A549 (cell line): ENCODE measurements around the gene CTIF. TPM values are rescaled to one million over a fixed set of nuclear protein-coding genes. Genes with fewer than 3 reads are reported as not detected.
A peak's percentile ranks its signal among the peaks of the same experiment; 100 is the strongest.

Source experiments
- ATAC-seq, 2 experiments: fragments of 200-7000 bp in 1 of 2; fragments of >200 bp in 1 of 2; cut with Nextera tagmentation in 1 of 2; cut with Tn5 transposase in 1 of 2; 3 replicates each; pipeline versions ENCODE4 v1.8.0 to v1.9.1; 2018 to 2020; ENCODE audit warnings: mild to moderate bottlenecking in 1 of 2, moderate library complexity in 1 of 2
- CTCF ChIA-PET: fragments of 300-600 bp; sonication (Branson Sonifier 250); formaldehyde crosslinking; extraction: SDS; loops from one replicate; lab custom pipeline; 2021; ENCODE audit warnings: antibody characterized with exemption, inconsistent platforms; lab: Yijun Ruan, JAX
- POLR2A ChIA-PET: fragments of 350-600 bp; formaldehyde crosslinking; extraction: SDS; loops from one replicate; lab custom pipeline; 2021; ENCODE audit warnings: antibody characterized with exemption, inconsistent platforms; lab: Yijun Ruan, JAX
- DNase-seq, 2 experiments: peaks; one replicate each; pipeline versions ENCODE4 v3.0.0 to v3.0.0-alpha.2; 2011 to 2016; ENCODE audit warnings: low read depth in 1 of 2, low spot score in 1 of 2
- FAIRE-seq: peaks from 2 replicates; lab custom pipeline; 2011; peaks lifted over from hg19 to GRCh38; lab: Jason Lieb, UNC
- H3K27ac ChIP-seq, 2 experiments: fragments of >200 bp; sonication (Bioruptor Twin); formaldehyde crosslinking; 3 replicates each; pipeline ENCODE4 v1.5.1; 2016 to 2017
- H3K4me1 ChIP-seq: fragments of >200 bp; sonication (Bioruptor Twin); formaldehyde crosslinking; 3 replicates; pipeline ENCODE4 v1.6.1; 2016
- H3K4me2 ChIP-seq: fragments of >200 bp; sonication (Bioruptor Twin); formaldehyde crosslinking; 3 replicates; pipeline ENCODE4 v1.6.1; 2016
- H3K4me3 ChIP-seq: fragments of >200 bp; sonication (Bioruptor Twin); formaldehyde crosslinking; 3 replicates; pipeline ENCODE4 v1.5.1; 2016
- H3K9me3 ChIP-seq: fragments of >200 bp; sonication (Bioruptor Twin); formaldehyde crosslinking; 3 replicates; pipeline ENCODE4 v1.6.1; 2016
- BHLHE40 ChIP-seq: IDR thresholded peaks from 2 replicates; pipeline ENCODE4 v1.6.1; 2012; ENCODE audit warnings: low read depth, low read length, inconsistent platforms
- CEBPB ChIP-seq, 2 experiments: fragments of >200 bp in 1 of 2; sonication (Bioruptor Twin) in 1 of 2; formaldehyde crosslinking in 1 of 2; IDR thresholded peaks; 2 replicates each; pipeline ENCODE4 v1.6.1; 2012 to 2016
- CHD2 ChIP-seq: fragments of 150-350 bp; IDR thresholded peaks from 2 replicates; pipeline ENCODE4 v1.6.1; 2014; ENCODE audit warnings: low read length; ENCODE audit not compliant: partially characterized antibody
- CHD4 ChIP-seq: fragments of 200-600 bp; sonication (generic); IDR thresholded peaks from 2 replicates; pipeline ENCODE4 v1.6.1; 2016; ENCODE audit warnings: antibody characterized with exemption, mild to moderate bottlenecking, borderline replicate concordance
- EHF ChIP-seq: fragments of 250-450 bp; sonication (Bioruptor Pico); IDR thresholded peaks from 2 replicates; pipeline ENCODE4 v1.5.0; 2020; ENCODE audit warnings: mild to moderate bottlenecking
- EHMT2 ChIP-seq: fragments of 200-600 bp; sonication (generic); IDR thresholded peaks from 2 replicates; pipeline ENCODE4 v1.6.1; 2016; ENCODE audit warnings: antibody characterized with exemption, low read depth, mild to moderate bottlenecking, moderate library complexity
- ELK1 ChIP-seq: fragments of 150-350 bp; IDR thresholded peaks from 2 replicates; pipeline ENCODE4 v1.6.1; 2014; ENCODE audit warnings: low read depth, mild to moderate bottlenecking, low read length
- EP300 ChIP-seq, 2 experiments: fragments of >200 bp; sonication (Bioruptor Twin); formaldehyde crosslinking; IDR thresholded peaks; 2 replicates in 1 of 2; 3 replicates in 1 of 2; pipeline ENCODE4 v1.6.1; 2016 to 2017
- FOSB ChIP-seq: fragments of 250-450 bp; sonication (Bioruptor Pico); IDR thresholded peaks from 2 replicates; pipeline ENCODE4 v1.5.0; 2020; ENCODE audit warnings: mild to moderate bottlenecking, moderate library complexity
- HDAC2 ChIP-seq: fragments of 200-600 bp; sonication (generic); IDR thresholded peaks from 2 replicates; pipeline ENCODE4 v1.6.1; 2016
- HOXA7 ChIP-seq: fragments of 250-450 bp; sonication (Bioruptor Pico); IDR thresholded peaks from 2 replicates; pipeline ENCODE4 v1.5.0; 2020; ENCODE audit warnings: mild to moderate bottlenecking, moderate library complexity
- HOXB13 ChIP-seq: fragments of 250-450 bp; sonication (Bioruptor Pico); IDR thresholded peaks from 2 replicates; pipeline ENCODE4 v1.5.0; 2020; ENCODE audit warnings: low read depth, mild to moderate bottlenecking, moderate library complexity
- HOXB5 ChIP-seq: fragments of 250-450 bp; sonication (Bioruptor Pico); IDR thresholded peaks from 2 replicates; pipeline ENCODE4 v1.5.0; 2020; ENCODE audit warnings: mild to moderate bottlenecking, moderate library complexity
- JUN ChIP-seq, 2 experiments: fragments of >200 bp; sonication (Bioruptor Twin); formaldehyde crosslinking; IDR thresholded peaks; 2 replicates in 1 of 2; 3 replicates in 1 of 2; pipeline ENCODE4 v1.6.1; 2016 to 2017
- JUNB ChIP-seq: fragments of >200 bp; sonication (Bioruptor Twin); formaldehyde crosslinking; IDR thresholded peaks from 2 replicates; pipeline ENCODE4 v1.6.1; 2016
- KDM5A ChIP-seq: fragments of 200-600 bp; sonication (generic); IDR thresholded peaks from 2 replicates; pipeline ENCODE4 v1.6.1; 2016; ENCODE audit warnings: antibody characterized with exemption, mild to moderate bottlenecking
- MAFK ChIP-seq: fragments of 450-650 bp; IDR thresholded peaks from 2 replicates; pipeline ENCODE4 v1.6.1; 2014; ENCODE audit not compliant: partially characterized antibody
- MAZ ChIP-seq: fragments of 150-350 bp; IDR thresholded peaks from 2 replicates; pipeline ENCODE4 v1.6.1; 2014; ENCODE audit warnings: antibody characterized with exemption, low read depth, low read length, borderline replicate concordance
- POLR2A ChIP-seq: IDR thresholded peaks from 2 replicates; pipeline ENCODE4 v1.6.1; 2012; ENCODE audit warnings: mild to moderate bottlenecking, low read length
- RCOR1 ChIP-seq: fragments of 150-350 bp; IDR thresholded peaks from 2 replicates; pipeline ENCODE4 v1.6.1; 2014; ENCODE audit warnings: antibody characterized with exemption, low read length, low read depth
- RFX5 ChIP-seq: fragments of 450-650 bp; IDR thresholded peaks from 2 replicates; pipeline ENCODE4 v1.7.1; 2014; ENCODE audit warnings: antibody characterized with exemption, mild to moderate bottlenecking, moderate library complexity
- SREBF2 ChIP-seq: fragments of 450-650 bp; IDR thresholded peaks from 2 replicates; pipeline ENCODE4 v1.6.1; 2014; ENCODE audit warnings: mild to moderate bottlenecking, moderate library complexity
- TFCP2L1 ChIP-seq: fragments of 250-450 bp; sonication (Bioruptor Pico); IDR thresholded peaks from 2 replicates; pipeline ENCODE4 v1.5.0; 2021; ENCODE audit warnings: mild to moderate bottlenecking
- ZC3H11A ChIP-seq: fragments of 450-650 bp; IDR thresholded peaks from 2 replicates; pipeline ENCODE4 v1.6.1; 2014; ENCODE audit warnings: antibody characterized with exemption, mild to moderate bottlenecking
- ZSCAN20 ChIP-seq: fragments of 250-450 bp; sonication (Bioruptor Pico); IDR thresholded peaks from 2 replicates; pipeline ENCODE4 v1.8.0; 2022; ENCODE audit warnings: mild to moderate bottlenecking, moderate library complexity
- WGBS: methylation state at CpG from one replicate; pipeline ENCODE4 v1.1.6; 2017; ENCODE audit errors: missing lambda C conversion rate; 5-methylcytosine and 5-hydroxymethylcytosine counted together
- polyA plus RNA-seq, 4 experiments: library from polyadenylated mRNA; depleted of rRNA in 3 of 4; stranded (reverse); fragments of >200 nt; fragmentation: RNase III in 1 of 4; extraction: RNeasy Plus Mini Kit Qiagen cat#74134 plus additional on column Dnase treatment in 1 of 4; gene quantifications; 2 replicates in 3 of 4; 3 replicates in 1 of 4; pipeline ENCODE4 v1.2.3, GENCODE V29; 2011 to 2017
- TF ChIP-seq, protein P1 (sequence below): IDR thresholded peaks from 2 replicates; pipeline ENCODE4 v1.6.1; 2012; ENCODE audit warnings: low read depth, borderline replicate concordance
- TF ChIP-seq, protein P2 (sequence below): IDR thresholded peaks from 2 replicates; pipeline ENCODE4 v1.6.1; 2012
- TF ChIP-seq, protein P3 (sequence below): fragments of 250-450 bp; sonication (Bioruptor Pico); IDR thresholded peaks from 2 replicates; pipeline ENCODE4 v1.5.0; 2021; ENCODE audit warnings: mild to moderate bottlenecking, moderate library complexity, borderline replicate concordance

Gene CTIF
- polyA plus RNA-seq, 2 of the 4 experiments (the other 2 are of a cell fraction), result 17.0 to 24.7 TPM

DNA sequence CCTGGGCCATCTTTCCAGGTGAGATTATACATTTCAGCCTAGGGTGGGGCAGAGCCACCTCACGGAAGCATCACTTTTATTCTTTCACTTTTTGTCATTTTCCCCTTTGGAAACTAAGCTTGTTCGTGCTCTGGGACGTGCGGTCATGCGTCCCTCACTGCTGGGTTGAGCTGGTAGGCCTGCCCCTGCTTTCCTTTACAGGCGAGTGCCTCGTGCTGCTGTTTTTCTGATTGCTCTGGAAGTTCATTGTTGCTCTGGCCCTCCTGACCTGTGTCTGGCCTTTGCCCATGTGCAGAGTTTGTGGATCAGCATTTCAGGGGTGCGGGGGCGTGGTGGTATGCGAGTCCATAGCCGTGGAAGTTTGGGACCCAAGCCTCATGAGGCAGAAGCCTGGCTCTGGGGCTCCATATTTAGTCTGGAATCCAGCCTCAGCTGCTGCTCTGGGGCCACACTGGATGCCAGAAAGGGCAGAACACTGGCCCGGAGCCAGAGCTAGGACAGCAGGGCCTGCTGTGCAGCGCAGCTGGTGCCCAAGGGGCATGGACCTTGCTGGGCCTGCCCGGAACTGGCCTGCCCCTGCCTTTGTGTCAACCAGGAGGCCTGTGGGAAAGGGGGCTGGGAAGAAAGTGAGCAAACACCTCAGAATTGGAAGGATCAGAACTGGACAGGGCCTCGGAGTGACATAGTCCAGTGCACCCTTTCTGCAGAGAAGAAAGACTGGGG, 51.1 kb downstream of the CTIF start (continued):
- TF ChIP-seq CHD2 (no peak), RCOR1 (no peak), POLR2A (no peak), JUNB (no peak), ELK1 (no peak), CHD4 (no peak)
- TF ChIP-seq, protein P1, sequence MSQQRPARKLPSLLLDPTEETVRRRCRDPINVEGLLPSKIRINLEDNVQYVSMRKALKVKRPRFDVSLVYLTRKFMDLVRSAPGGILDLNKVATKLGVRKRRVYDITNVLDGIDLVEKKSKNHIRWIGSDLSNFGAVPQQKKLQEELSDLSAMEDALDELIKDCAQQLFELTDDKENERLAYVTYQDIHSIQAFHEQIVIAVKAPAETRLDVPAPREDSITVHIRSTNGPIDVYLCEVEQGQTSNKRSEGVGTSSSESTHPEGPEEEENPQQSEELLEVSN, result no peak

DNA sequence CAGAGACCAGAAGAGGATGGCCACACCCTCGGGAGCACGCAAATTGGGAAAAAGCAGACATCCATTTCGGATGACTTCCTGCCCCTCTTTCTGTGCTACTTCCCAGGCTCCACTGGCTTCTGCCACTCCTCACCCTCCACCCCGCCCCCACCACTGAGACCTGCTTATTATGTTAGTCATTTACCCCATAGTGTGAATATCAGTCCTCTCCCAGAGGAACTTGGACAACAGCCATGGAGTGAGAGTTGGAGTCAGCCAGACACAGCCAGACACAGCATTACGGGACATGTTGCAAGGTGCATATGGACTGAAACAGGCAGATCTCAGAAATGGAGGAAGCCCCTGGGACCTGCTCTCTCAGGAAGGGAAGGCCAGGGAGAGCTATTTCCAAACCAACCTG, 51.8 kb downstream of the CTIF start:
- WGBS, result 58% methylated on average over 4 of the region's 5 CpGs
- H3K4me3 ChIP-seq, result no peak overlapping the region
- TF ChIP-seq, protein P1, result no peak
- TF ChIP-seq EHMT2 (no peak), HOXB13 (CRISPR knock-in tag) (no peak), EP300 (IDR thresholded peaks at IDR 0.05) (no peak), BHLHE40 (no peak), RFX5 (no peak)
- TF ChIP-seq, protein P2, sequence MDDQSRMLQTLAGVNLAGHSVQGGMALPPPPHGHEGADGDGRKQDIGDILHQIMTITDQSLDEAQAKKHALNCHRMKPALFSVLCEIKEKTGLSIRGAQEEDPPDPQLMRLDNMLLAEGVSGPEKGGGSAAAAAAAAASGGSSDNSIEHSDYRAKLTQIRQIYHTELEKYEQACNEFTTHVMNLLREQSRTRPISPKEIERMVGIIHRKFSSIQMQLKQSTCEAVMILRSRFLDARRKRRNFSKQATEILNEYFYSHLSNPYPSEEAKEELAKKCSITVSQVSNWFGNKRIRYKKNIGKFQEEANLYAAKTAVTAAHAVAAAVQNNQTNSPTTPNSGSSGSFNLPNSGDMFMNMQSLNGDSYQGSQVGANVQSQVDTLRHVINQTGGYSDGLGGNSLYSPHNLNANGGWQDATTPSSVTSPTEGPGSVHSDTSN, result no peak
- peaks cover 25% of the 10 kb centered on the region for H3K4me1 ChIP-seq
- ATAC-seq (peak; percentile 71 to 74), DNase-seq (peak; percentile 20 to 43), FAIRE-seq (no peak)
- ChIA-PET CTCF (interaction anchor here (1.7 kb wide), 1 partner anchor 15 kb away, joined by 5 read pairs; no protein-coding TSS in a partner anchor), POLR2A (no interaction called here)
- no peaks in the 10 kb centered on the region for H3K9me3 ChIP-seq
- peak overlapping the region; percentile 62 for H3K4me2 ChIP-seq
- peak overlapping the region; percentile 69 to 86 for H3K27ac ChIP-seq

- CTCF ChIA-PET, result interaction anchor here (1.1 kb wide), 1 partner anchor 116 kb away, joined by 3 read pairs; no protein-coding TSS in a partner anchor
- no peak for DNase-seq
- 95% methylated on average over 17 of the region's 17 CpGs for WGBS
- Histone ChIP-seq H3K4me1 (peaks cover 25% of the 10 kb centered on the region), H3K27ac (no peak overlapping the region), H3K4me2 (no peak overlapping the region), H3K9me3 (no peaks in the 10 kb centered on the region), H3K4me3 (no peak overlapping the region)
- ATAC-seq, result no peak
- no peak for FAIRE-seq
- POLR2A ChIA-PET, result no interaction called here
- TF ChIP-seq MAZ, result no peak
- TF ChIP-seq, protein P2, result no peak
- no peak for TF ChIP-seq KDM5A
- no peak for TF ChIP-seq RFX5
- TF ChIP-seq JUN (IDR thresholded peaks at IDR 0.05), result no peak
- TF ChIP-seq HDAC2, result no peak
- TF ChIP-seq, protein P3, sequence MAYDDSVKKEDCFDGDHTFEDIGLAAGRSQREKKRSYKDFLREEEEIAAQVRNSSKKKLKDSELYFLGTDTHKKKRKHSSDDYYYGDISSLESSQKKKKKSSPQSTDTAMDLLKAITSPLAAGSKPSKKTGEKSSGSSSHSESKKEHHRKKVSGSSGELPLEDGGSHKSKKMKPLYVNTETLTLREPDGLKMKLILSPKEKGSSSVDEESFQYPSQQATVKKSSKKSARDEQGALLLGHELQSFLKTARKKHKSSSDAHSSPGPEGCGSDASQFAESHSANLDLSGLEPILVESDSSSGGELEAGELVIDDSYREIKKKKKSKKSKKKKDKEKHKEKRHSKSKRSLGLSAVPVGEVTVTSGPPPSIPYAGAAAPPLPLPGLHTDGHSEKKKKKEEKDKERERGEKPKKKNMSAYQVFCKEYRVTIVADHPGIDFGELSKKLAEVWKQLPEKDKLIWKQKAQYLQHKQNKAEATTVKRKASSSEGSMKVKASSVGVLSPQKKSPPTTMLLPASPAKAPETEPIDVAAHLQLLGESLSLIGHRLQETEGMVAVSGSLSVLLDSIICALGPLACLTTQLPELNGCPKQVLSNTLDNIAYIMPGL (CRISPR knock-in tag), result no peak
- no peak for TF ChIP-seq BHLHE40
- no peak for TF ChIP-seq HOXB5 (CRISPR knock-in tag)
- no peak for TF ChIP-seq ZC3H11A
- no peak for TF ChIP-seq FOSB
- TF ChIP-seq SREBF2, result no peak
- TF ChIP-seq EHF (CRISPR knock-in tag), result no peak
- no peak for TF ChIP-seq HOXB13 (CRISPR knock-in tag)
- TF ChIP-seq CEBPB (IDR thresholded peaks at IDR 0.05), result no peak
- TF ChIP-seq MAFK, result no peak
- no peak for TF ChIP-seq RCOR1
- no peak for TF ChIP-seq TFCP2L1 (CRISPR knock-in tag)
- TF ChIP-seq HOXA7, result no peak
- TF ChIP-seq ZSCAN20 (CRISPR knock-in tag), result no peak
These were observed 53.8 kb downstream of the CTIF start for GRCh38 chr18:48592540-48593171.
